Activated CD4-positive, alpha-beta T cell treated with anti-CD3 and anti-CD28 coated beads, Interleukin-2, amount 50 U/mL, for 1 hour (primary cell): Measurements from ENCODE around the gene FAM20C.
"Not testable (repeated sequence)": the region's sequence is repeated elsewhere in the genome, so short reads cannot be mapped to it uniquely, and the experiment has no call there.

Experiments
- DNase-seq: peaks from one replicate; pipeline ENCODE4 v3.0.0-alpha.2; 2020

FAM20C gene

GRCh38 chr7:230274-230673 is 37.9 kb downstream of the FAM20C start:
- DNase-seq: no peak

- DNase-seq: no peak
Measured at GRCh38 chr7:231030-231857, 38.9 kb downstream of the FAM20C start.

DNA sequence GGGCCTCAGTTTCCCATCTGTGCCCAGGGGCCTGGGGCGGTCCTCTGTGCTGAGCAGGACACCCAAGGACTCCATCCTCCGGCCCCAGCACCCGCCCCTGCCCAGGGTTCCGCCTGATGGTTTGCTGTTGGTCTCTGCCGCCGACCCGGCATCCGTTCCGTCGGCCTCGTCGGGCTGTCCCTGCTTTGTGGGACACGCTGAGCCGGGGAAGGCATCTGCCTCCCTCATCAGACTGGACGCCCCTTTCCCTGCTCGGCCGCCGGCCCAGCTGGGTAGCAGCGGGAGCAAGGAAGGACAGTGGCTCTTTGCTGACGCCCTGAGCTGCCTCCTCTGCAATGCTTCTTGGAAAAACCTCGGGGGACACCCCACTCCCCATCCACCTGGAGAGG is 39.5 kb downstream of the FAM20C start:
- DNase-seq: no peak

- no peak for DNase-seq
Measured at GRCh38 chr7:232410-233248, 40.3 kb downstream of the FAM20C start.

GRCh38 chr7:233249-234035 is 41.1 kb downstream of the FAM20C start:
- no peak for DNase-seq

GRCh38 chr7:234051-234707 is 41.8 kb downstream of the FAM20C start:
- no peak for DNase-seq

GRCh38 chr7:234708-235553 is 42.6 kb downstream of the FAM20C start:
- DNase-seq: no peak

DNA sequence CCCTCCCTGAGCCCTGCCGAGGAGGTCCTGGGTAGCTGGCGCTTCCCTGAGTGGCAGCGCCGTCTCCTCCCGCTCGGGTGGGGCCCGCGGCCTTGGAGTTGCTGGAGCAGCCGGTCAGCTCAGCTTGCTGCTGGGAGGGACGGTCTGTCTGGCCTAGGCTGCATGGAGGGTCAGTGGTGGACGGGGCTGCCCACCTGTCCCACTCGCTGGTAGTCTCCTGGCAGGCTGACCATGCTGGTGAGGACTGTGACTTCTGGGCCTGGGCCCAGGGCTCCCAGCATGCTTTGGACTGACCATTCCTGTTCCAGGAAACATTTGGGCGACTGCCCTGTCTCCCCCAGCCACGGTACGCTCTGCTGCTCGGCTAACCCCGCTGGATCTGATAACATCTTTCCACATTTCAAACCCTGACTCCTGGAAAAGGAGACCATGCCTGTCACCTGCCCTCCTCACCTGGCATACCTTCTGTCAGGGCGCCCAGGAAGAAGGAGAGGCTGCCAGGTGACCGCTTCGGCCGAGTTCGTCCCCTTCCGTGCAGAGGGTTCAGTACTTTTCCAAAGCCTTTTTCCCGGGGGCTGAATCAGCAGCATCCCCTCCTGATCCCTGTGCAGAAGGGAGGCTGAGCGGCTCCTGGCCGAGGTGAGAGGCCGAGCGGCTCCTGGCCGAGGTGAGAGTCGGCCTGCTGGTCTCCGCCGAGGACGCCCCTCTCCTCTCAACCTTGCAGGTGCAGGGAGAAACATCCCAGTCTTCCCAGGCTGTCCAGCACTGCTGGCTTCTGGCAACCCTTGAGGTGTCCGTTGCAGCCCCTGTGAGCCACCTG is 43.4 kb downstream of the FAM20C start:
- DNase-seq: no peak

DNA sequence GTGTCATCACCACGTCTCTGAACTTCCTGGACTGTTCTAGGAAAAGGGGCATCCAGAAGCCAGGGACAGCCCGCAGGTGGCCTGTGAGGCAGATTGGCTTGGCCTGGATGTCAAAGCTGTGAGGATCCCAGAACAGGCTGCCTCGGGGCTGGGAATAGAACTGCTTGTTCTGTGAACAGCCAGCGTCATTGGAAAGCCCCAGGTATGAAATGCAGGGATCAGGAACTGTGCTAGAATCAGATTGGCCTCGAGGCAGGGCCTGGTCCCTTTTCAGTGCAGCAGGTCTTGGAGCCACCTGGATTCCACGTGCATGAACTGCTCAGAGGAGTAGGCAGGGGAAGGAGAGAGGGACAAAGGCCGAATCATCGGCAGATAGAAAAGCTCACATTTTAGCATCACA is 44.6 kb downstream of the FAM20C start:
- DNase-seq: no peak

GRCh38 chr7:237385-237784 is 45.0 kb downstream of the FAM20C start:
- DNase-seq: no peak

DNA sequence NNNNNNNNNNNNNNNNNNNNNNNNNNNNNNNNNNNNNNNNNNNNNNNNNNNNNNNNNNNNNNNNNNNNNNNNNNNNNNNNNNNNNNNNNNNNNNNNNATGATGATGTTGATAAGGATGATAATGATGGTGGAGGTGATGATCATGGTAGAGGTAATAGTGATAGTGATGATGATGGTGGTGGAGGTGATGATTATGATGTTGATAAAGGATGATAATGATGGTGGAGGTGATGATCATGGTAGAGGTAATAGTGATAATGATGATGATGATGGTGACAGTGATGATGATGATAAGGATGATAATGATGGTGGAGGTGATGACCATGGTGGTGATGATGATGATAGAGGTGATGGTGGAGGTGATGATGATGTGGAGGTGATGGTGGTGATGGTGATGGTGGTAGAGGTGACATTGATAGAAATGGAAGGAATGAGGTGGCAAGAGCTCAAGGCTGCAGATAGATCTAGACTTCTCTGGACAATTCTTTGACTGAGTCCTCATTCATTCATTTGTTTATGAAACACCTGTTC is 47.8 kb downstream of the FAM20C start:
- DNase-seq: no peak

- DNase-seq: no peak
Measured at GRCh38 chr7:240887-241421, 48.6 kb downstream of the FAM20C start.

DNA sequence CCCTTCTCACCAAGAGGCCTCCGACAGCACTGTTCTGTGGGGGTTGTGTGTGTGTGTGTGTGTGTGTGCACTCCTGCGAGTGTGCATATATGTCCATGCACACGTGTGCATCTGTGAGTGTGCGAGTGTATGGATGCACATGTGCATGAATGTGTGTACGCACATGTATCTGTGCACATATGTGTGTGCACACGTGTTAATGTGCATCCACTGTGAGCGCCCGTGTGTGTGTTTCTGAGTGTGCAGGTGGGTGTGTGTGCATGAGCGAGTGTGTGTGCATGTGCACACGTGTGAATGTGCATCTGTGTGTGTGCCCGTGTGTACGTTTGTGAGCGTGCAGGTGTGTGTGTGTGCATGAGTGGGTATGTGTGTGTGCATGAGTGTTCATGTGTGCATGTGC is 49.1 kb downstream of the FAM20C start:
- DNase-seq: no peak

- DNase-seq: not testable (repeated sequence)
Measured at GRCh38 chr7:242826-243579, 50.6 kb downstream of the FAM20C start.

DNA sequence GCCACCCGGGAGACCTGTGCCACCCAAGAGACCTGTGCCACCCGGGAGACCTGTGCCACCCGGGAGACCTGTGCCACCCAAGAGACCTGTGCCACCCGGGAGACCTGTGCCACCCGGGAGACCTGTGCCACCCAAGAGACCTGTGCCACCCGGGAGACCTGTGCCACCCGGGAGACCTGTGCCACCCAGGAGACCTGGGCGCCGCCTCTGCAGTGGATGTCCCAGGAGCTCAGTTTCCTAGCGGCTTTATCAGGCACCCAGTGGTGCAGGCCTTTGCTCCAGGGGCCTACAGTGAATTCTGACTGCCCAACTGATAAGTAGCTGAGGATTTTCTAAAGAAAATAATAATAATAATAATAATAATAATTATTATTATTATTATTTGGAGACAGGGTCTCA is 51.2 kb downstream of the FAM20C start:
- DNase-seq: not testable (repeated sequence)

DNA sequence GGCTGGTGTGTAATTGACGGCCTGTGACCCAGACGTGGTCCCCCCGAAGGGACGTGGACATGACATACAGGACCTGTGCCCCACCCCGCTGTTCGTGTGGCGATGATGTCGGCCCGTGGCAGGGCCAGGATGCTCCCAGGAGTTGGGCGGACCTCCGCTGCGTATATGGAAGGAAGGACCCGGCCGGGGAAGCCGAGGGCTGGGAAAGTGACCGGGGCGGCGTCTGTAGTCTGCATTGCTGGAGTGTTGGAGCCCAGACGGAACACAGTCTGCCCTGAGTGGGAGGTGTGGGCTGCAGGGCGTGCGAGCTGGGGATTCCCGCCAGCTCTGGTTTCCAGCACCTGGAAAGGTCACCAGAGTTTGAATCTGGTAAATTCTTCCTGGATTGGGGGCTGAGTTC is 52.6 kb downstream of the FAM20C start:
- DNase-seq: no peak

- DNase-seq: no peak
Measured at GRCh38 chr7:245574-246295, 53.4 kb downstream of the FAM20C start.

- no peak for DNase-seq
Measured at GRCh38 chr7:246451-246850, 54.1 kb downstream of the FAM20C start.

DNA sequence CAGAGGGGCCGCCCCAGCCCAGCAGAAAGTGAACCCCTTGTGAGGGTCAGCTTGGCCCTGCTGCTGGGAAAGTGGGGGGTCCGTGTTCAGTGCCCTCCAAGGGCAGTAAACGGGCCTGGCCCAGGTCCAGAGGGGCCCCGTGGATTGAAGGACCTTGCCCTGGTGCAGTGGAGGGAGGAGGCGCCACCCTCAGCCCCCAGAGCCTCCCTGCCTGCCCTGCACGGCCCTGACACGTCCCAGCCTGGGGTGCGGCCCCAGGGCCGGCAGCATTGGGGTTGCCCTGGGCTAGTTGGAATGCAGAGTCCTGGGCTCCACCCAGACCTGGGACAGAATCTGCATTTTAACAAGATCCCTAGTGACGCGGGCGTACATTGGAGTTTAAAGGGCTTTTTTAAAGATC is 54.8 kb downstream of the FAM20C start:
- DNase-seq: no peak
